Stimulated activated CD8-positive, alpha-beta memory T cell treated with anti-CD3 and anti-CD28 coated beads, Interleukin-4, amount 100 ng/mL, for 4 hours (primary cell): Measurements from ENCODE around the gene RASGEF1B.
"Not testable (repeated sequence)": the region's sequence is repeated elsewhere in the genome, so short reads cannot be mapped to it uniquely, and the experiment has no call there.

Experiments used
- DNase-seq, 2 donors: peaks; one replicate each; pipeline ENCODE4 v3.0.0-alpha.2; 2020; ENCODE audit warnings: low read depth in 2 of 2, low spot score in 1 of 2

Gene RASGEF1B

DNA sequence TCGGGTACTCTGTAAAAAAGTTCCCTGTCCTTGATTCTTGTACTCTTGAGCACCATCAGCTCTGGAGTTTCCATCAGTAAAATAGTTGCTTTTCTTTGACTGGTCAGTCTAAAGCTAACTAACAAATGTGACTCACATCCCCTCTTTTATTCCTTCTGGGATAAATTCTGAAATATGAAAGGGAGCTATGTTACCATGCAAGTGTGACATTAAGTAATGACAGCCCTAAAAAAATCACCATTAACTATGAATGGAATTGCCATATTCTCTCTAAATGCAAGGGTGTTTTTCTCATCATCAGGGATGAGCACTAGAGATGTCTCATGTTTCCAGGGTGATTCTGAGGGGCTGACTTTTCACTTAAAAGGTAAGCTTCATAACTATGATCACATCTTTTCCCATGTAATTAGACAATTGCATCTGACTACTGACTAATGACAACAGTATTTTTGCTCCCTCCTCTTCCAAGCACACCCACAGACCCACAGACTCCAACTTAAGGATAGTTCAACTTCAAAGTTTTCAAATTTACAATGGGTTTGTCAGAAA, 26.9 kb upstream of the RASGEF1B start:
- no peak for DNase-seq

DNA sequence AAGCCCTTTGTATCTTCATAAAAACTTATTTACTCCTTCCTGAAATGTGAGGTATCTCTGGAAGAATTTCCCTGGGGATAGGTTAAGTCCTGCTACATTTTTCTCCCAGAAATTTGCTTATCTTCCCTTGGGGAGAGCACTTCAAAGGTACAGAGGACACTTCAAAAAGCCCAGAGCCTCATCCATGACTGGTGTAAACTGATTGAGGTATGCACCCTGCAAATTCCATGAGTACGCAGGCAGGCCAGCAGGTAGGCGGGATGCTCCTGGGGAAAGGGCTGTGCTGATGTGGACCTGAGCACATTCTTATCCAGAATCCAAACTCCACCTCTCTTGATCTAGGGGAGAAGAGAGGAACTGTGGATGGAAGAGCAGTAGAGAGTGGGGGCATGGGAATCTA, 26.3 kb upstream of the RASGEF1B start:
- DNase-seq = no peak

DNA sequence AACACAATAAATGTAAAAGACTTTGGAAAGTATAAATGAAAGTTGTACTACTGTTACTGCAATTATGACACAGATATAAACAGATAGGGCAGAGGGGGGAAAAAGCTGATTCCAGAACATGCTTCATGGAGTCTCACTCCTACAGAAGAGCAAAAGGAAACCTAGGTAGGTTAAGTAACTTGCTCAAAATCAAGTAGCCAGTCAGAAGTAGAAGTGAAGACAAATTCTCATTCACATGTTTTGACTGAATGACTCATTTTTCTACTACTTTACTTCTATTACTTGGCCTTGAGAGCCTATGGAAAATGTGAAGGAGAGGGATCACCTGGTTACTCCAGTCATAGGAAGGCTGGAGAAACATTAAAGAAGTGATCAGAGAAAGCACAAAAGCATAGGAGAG, 23.6 kb upstream of the RASGEF1B start:
- DNase-seq = no peak

DNA sequence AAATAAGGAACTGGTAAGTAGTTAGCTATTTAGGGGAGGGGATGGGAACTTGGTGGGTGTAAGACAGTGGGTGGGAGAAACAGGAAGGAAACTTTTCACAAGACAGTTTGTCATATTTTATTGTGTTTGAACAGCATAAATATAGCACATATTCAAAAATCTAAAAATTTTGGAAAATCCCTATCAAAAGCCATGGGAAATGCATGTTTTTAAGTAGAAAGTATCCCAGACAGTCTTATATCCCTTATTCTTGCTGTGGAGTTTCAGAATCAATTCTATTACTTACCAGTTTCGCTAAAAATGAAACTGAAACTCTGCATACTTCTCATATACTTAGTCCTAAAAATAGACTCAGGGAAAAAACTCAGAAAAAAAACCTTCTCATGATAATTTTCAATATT, 22.3 kb upstream of the RASGEF1B start:
- no peak for DNase-seq

DNA sequence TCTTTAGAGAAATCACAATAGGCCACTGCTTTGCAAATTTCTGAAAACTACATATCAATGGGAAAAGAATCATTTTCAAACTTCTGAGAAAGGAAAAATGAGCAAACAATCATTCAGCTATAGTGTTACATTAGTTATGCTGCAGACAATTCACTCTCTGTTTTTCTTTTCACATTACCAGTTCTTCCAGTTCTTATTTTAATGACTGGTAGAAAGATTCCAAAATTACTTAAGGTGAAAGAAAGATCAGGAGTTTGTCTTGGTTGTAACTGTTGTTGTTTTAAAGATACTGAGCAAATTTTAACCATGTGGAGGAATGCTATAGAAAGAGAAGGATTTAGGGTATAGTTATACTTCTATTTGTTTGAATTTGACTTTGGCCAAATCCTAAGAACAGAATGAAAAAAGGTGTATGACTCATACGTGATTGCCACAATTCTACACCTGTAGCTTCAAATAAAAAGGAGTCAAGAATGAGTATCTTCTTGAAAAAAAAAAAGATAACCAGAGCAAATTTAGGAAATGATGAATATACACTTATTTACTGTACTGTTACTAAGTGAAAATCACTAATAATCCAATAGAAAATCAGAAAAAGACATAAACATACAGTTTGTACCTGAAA, 21.0 kb upstream of the RASGEF1B start:
- DNase-seq = no peak

DNA sequence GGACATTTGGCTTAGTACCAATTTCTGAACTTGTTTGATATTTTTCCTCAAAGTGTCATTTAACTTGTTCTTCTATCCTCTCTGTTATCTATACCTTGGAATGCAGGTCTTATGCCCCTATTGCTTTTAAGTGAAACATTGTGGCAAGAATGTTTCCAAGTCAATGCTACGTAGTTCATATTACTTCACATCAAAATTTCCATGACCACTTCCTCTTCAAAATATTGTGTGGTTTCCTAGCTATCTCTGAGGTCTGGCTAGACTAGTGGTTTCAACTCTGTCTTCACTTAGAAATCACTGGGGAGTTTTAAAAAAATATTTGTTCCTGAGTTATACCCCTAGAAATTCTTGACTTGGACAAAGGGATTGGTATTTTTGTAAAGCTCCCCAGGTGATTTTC, 20.2 kb upstream of the RASGEF1B start:
- DNase-seq = no peak

DNA sequence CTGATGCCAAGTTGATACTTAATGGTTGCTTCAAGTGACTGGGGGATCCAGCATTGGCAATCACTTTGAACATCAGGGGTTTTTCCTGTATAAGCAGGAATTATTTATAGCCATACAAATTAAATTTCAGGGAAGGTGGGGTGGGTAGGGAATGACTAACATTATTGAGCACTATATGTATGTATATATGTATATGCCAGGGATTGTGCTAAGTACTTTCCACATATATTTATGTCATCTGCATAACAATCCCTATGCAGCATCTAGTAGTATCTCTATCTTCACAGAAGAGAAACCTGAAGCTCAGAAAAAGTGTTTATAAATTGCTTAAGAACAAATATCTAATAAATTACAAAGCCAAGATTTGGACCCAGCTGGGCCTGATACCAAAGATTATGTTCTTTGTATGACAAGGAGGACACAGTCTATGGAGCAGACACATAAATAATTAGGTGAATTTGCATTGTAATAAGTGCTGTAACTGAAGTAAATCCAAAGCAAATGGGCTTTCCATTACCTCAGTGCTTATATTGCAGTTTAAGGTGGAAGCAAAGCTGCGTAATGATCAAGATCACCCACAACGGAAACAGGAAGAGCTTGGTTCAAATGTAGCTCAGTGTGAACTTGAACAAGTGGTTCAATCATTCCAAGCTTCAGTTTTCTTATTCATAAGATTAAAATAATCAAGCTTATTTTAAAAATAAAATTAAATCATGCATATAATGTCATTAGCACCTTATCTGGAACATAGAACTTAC, 18.9 kb upstream of the RASGEF1B start:
- DNase-seq = no peak

DNA sequence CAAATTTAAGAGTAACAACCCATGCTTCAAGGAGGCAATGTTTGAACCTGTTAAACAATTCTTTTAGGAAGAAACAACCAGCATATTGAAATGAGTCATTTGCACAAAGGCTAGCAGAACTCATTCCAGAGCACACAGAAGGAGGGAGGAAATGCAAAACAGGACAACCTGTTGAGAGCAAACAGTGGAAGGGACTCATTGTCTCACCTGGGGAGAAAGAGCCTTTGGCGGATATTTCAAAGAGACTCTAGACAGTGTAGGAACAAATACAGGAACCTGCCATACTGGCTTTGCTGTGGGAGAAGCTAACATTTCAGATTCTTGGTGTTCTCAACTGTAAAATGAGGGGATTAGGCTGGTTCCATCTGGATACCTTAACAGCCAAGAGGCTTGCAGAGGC, 14.8 kb upstream of the RASGEF1B start:
- no peak for DNase-seq

DNA sequence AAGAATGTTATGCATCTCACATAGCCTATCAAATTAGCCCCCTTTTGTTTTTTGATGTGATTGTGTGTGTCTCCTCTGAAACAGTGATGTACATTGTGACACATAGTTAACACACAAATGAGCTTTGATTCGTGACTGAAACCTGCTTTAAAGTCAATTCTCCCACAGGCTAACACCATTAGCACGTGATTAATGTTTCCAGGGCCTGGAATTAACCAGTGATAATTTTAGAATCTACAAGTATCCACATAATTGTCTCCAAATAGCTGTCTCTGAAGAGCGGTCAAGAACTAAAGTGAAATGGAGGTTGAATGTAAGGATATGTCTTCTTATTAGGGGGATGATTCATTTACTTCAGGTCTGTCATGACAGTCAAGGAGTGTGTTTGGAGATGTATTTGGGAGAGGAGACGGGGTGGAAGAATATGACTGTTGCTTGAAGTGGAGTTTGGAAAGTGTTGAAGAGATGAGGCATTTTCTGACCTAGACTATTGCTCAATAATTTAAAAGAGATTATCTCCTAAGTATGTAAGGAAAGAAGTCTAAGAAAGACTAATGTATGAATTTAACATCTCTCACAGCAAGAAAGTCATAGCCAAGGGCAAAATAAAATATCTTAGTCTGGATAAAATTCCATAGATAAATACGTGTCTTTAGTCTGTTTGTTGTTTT, 13.7 kb upstream of the RASGEF1B start:
- DNase-seq = no peak

DNA sequence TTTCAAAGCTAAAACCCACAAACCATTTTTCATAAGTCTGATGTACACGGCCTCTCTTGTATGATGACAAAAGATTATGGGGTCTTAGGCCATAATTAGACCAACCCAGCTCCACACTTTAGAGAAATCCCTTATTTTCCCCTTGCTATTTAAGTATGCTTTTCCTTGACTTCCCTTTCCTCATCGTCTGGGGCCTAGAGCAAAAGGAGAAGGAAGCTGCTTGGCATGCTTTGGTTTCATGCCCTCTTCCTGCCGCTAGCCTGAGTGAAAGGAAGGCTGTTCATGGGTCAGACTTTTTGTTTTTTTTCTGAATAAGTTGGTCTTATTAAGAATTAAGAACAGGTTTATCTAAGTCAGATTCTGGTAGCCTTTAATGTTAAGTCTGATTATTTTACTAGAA, 10.6 kb upstream of the RASGEF1B start:
- no peak for DNase-seq

DNA sequence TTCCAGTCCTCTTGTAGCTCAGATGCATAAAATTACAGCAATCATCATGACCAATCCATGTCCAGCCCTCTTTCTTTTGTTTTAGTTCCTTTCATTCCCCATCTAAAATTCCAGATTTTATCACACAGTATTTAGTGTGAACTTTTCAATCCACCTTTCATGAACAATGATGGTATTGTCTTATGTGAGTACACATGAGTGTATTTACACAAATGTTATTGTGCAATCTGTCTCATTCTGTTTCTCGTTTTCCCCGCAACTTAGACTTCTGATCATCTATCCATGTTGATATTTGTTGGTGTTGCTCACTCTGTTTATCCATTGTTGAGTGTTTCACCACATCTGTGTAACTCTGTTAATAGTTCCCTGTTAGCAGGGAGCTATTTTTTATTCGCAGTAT, 9.4 kb upstream of the RASGEF1B start:
- no peak for DNase-seq

DNA sequence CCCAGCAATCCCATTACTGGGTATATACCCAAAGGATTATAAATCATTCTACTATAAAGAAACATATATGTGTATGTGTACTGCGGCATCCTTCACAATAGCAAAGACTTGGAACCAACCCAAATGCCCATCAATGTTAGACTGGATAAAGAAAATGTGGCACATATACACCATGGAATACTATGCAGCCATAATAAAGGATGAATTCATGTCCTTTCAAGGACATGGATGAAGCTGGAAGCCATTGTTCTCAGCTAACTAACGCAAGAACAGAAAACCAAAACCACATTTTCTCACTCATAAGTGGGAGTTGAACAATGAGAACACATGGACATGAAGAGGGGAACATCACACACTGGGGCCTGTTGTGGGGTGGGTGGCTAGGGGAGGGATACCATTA, 7.9 kb upstream of the RASGEF1B start:
- DNase-seq = not testable (repeated sequence)

DNA sequence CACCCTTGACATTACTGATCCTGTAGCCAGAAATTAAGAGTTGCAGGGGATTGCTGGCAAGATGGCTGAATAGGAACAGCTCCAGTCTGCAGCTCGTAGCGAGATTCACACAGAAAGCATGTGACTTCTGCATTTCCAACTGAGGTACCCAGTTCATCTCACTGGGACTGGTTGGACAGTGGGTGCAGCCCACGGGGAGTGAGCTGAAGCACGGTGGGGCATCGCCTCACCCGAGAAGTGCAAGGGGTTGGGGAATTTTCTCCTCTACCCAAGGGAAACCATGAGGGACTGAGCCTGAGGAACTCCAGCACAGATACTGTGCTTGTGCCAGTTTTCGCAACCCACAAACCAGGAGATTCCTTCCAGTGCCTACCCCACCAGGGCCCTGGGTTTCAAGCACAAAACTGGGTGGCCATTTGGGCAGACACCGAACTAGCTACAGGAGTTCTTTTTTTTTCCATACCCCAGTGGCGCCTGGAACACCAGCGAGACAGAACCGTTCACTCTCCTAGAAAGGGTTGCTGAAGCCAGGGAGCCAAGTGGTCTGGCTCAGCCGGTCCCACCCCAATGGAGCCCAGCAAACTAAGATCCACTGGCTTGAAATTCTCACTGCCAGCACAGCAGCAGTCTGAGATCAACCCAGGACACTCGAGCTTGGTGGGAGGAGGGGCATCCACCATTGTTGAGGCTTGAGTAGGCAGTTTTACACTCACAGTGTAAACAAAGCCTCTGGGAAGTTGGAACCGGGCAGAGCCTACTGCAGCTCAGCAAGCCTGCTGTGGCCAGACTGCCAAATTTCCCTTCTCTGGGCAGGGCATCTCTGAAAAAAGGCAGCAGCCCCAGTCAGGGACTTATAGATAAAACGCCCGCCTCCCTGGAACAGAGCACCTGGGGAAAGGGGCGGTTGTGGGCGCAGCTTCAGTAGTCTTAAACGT, 1.9 kb upstream of the RASGEF1B start:
- DNase-seq = not testable (repeated sequence)

DNA sequence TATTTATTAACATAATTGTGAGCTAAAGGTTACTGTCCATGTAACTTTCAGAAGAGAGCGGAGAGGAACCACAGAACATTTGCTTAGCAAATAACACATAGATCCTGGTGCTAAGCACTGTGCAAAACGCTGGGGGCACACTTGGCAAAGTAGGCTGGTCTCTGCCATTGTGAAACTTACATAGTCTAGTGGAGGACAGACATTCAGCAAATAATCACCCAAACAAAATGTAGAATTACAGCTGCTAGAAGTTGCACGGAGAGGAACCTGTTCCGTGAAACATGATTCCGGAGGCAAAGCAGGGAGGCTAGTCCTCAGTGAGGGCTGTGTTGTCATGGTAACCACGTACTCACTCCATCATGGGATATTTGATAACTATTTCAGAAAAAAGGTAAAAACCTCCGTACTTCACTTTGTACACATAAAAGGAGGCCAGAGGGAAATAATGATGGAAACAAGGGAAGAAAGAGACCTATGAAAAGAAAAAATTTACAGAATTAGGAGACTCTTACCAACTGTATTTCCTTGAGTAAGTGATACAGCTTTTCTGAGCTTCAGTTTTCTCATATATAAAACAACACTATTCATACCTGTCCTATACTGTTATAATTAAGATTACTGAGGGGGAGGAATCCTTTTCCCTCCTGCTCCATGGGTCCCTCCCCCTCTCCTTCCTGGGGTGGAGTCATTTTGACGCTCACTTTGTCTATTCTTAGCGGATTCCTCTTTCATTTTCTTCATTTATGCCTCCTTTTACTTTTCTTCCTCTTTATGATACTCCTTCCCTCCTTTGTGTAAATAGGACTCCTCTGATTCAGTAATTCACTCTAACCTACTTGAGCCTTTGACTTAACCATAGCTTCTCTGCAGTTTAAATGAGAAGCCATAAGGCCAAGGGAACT, 825 bp upstream of the RASGEF1B start:
- peak in 1 of 2 donors; percentile 38 for DNase-seq

DNA sequence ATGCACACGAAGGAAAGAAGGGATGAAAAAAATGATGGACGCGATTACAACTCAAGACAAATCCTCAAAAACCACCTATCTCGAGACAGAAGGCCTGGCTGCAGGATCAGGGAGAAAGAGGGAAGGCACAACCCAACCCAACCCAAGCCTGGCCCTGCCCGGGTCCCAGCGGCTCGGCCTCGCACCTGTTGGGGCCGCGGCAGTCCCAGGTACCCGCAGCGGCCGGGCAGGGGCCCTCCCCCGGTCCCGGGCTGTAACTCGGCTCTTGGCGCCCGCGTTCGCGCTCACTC, 464 bp downstream of the RASGEF1B start:
- DNase-seq = no peak

DNA sequence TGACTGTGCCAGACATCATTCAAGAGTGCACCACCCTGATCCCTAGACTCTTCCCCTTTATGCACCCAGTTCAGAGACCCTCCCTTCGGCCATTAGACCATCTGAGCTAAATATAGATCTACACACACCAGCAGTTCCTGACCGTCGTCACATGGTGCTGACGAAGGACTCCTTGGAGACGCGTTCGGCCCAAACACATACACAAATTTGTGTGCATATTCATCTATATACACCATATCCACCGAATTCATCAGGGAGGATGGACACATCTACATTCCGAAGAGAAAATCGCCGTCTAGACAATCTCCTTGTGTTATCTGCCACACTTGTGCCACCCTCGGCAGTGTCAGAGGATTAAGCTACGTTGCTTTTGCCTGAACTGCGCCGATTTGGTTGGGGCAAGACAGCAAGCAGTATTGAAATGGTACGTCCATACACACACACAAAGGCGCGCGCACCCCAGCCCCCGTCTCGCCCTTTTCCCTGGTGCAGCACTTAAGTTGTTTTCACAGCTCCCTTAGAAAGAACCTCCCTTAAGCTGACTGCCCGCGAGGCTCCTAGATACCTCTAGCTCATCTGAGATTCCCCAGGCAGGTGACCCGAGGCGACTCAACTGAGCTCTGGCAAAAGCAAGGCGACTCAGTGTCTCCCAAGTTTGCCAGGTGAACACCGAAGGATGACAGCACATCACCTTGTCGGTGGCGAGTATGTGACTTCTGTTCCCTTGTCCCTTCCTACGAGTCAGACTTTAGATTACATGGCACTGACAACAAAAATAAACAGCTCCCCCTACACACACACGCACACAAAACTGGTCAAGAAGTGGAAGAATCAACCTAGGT, 1.0 kb downstream of the RASGEF1B start:
- no peak for DNase-seq

DNA sequence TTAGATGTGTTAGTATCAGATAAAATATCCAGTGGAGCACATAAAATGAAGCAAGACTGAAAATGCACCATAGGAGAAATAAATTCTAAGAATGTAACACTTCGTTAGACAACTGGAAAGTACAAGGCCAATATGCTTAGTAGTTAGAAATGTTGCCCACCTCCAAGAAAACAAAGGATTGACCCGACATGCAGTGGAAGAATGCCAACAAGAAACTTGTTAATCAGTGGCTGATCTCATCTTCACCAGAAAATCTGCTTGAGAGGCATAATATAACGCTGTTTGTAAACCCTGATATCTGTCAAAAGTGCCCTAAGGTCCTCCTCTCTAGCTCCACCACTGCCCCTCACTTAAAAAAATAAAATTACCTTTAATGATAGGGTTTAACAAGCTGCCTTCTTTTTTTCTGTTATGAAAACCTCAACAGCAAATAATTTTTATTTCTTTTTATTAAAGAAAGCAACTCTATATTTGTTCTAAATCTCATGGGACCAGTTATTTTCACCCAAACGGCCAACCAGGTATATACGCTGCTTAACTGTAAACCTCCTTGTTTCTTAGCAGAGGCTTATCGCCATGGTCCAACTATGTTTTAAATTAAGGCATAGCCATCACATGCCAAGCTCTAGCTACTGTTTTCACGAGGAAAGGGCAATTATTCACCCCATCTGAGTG, 1.8 kb downstream of the RASGEF1B start:
- no peak for DNase-seq

DNA sequence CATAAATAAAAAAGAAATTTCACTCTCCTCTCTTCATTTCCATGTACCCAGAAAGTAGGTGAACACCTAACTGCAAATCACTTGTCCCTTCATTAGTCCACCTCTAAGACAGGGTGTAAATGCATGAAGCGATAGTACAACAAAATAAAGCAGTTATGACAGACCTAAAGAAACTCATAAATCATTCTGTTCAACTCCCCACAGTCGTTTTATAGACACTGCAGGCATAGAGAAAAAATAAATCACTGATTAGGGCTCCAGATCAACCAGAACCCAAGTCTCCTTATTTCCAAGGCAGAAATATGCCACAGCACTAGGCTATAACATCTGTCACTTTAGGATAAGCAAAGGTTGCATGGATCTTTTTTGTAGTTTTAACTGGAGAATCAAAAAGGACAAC, 3.0 kb downstream of the RASGEF1B start:
- DNase-seq = no peak

DNA sequence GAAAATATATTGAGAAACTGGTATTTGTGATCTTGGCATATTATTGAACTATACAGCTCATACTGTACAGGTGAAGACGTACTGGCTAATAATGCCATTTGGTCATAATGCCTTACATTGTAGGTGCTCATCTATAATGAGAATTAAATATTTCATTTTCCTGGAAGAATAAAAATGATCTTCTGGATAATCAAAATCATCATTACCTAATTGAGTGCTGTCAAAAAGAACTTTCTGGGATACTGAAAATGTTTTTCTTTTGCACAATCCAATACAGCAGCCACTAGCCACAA, 4.1 kb downstream of the RASGEF1B start:
- no peak for DNase-seq
